ENCODE results near the gene RSAD2.

RSAD2 gene

GRCh38 chr2:6944555-6944954, 67.0 kb downstream of the RSAD2 start:
- TF ChIP-seq CTCF (IDR thresholded peaks at IDR 0.05; ENCODE audit: low read length) (no peak), EZH2phosphoT487 (IDR thresholded peaks at IDR 0.05; ENCODE audit: low read length) (no peak), EZH2 (optimal IDR thresholded peaks at IDR 0.05; ENCODE audit: low read depth, low read length) (no peak)
- Histone ChIP-seq H3K9me2 (replicated peaks; ENCODE audit: insufficient read depth, low read length) (no peaks in the 10 kb centered on the region), H3K79me2 (ENCODE audit: low read length) (no peaks in the 10 kb centered on the region), H3K9ac (ENCODE audit: low read length) (no peak overlapping the region), H3F3A (ENCODE audit: insufficient read depth, low read length) (peaks cover 15% of the 10 kb centered on the region), H3K4me1 (ENCODE audit: low read length) (peaks cover 20% of the 10 kb centered on the region), H4K20me1 (ENCODE audit: insufficient read depth, low read length) (no peaks in the 10 kb centered on the region), H3K36me3 (replicated peaks; ENCODE audit: insufficient read depth, low read length) (no peaks in the 10 kb centered on the region), H3K4me2 (ENCODE audit: low read depth, low read length) (peak overlapping the region; percentile 51), H3K27me3 (replicated peaks; ENCODE audit: insufficient read depth, low read length) (no peaks in the 10 kb centered on the region), H3K4me3 (ENCODE audit: low read length) (no peak overlapping the region), H3K27ac (ENCODE audit: low read length) (peak overlapping the region; percentile 64; the same call in 1 of the 2 replicates), H2AFZ (ENCODE audit: low read length) (no peak overlapping the region), H3K9me3 (replicated peaks; ENCODE audit: insufficient read depth, low read length) (no peaks in the 10 kb centered on the region)
- DNase-seq, result no peak

GRCh38 chr2:6945087-6945813, 67.7 kb downstream of the RSAD2 start:
- H3K9me2 ChIP-seq (replicated peaks; ENCODE audit: insufficient read depth, low read length), result no peaks in the 10 kb centered on the region
- H4K20me1 ChIP-seq (ENCODE audit: insufficient read depth, low read length), result no peaks in the 10 kb centered on the region
- H3K79me2 ChIP-seq (ENCODE audit: low read length), result no peaks in the 10 kb centered on the region
- H3K9ac ChIP-seq (ENCODE audit: low read length), result 0 out of 2 replicates have a peak overlapping the region, but pooled peaks have one; percentile 2
- H3K4me2 ChIP-seq (ENCODE audit: low read depth, low read length), result peak overlapping the region; percentile 63
- H2AFZ ChIP-seq (ENCODE audit: low read length), result no peak overlapping the region
- no peaks in the 10 kb centered on the region for H3K9me3 ChIP-seq (replicated peaks; ENCODE audit: insufficient read depth, low read length)
- peak; percentile 87 for DNase-seq
- H3K36me3 ChIP-seq (replicated peaks; ENCODE audit: insufficient read depth, low read length), result no peaks in the 10 kb centered on the region
- peak overlapping the region; percentile 64; the same call in 1 of the 2 replicates for H3K27ac ChIP-seq (ENCODE audit: low read length)
- no peak for TF ChIP-seq EZH2phosphoT487 (IDR thresholded peaks at IDR 0.05; ENCODE audit: low read length)
- no peak for TF ChIP-seq EZH2 (optimal IDR thresholded peaks at IDR 0.05; ENCODE audit: low read depth, low read length)
- TF ChIP-seq CTCF (IDR thresholded peaks at IDR 0.05; ENCODE audit: low read length), result no peak
- H3K27me3 ChIP-seq (replicated peaks; ENCODE audit: insufficient read depth, low read length), result no peaks in the 10 kb centered on the region
- peak overlapping the region; percentile 10; the same call in 1 of the 2 replicates for H3K4me3 ChIP-seq (ENCODE audit: low read length)
- peaks cover 15% of the 10 kb centered on the region for H3F3A ChIP-seq (ENCODE audit: insufficient read depth, low read length)
- peaks cover 20% of the 10 kb centered on the region for H3K4me1 ChIP-seq (ENCODE audit: low read length)

GRCh38 chr2:6945821-6946220, 68.2 kb downstream of the RSAD2 start:
- Histone ChIP-seq H3K4me1 (ENCODE audit: low read length) (peaks cover 20% of the 10 kb centered on the region), H3K4me3 (ENCODE audit: low read length) (no peak overlapping the region), H3K27me3 (replicated peaks; ENCODE audit: insufficient read depth, low read length) (no peaks in the 10 kb centered on the region), H4K20me1 (ENCODE audit: insufficient read depth, low read length) (no peaks in the 10 kb centered on the region), H3F3A (ENCODE audit: insufficient read depth, low read length) (peaks cover 15% of the 10 kb centered on the region), H3K9me3 (replicated peaks; ENCODE audit: insufficient read depth, low read length) (no peaks in the 10 kb centered on the region), H3K4me2 (ENCODE audit: low read depth, low read length) (peak overlapping the region; percentile 63), H3K36me3 (replicated peaks; ENCODE audit: insufficient read depth, low read length) (no peaks in the 10 kb centered on the region), H3K79me2 (ENCODE audit: low read length) (no peaks in the 10 kb centered on the region), H2AFZ (ENCODE audit: low read length) (no peak overlapping the region), H3K9me2 (replicated peaks; ENCODE audit: insufficient read depth, low read length) (no peaks in the 10 kb centered on the region), H3K9ac (ENCODE audit: low read length) (0 out of 2 replicates have a peak overlapping the region, but pooled peaks have one; percentile 2), H3K27ac (ENCODE audit: low read length) (peak overlapping the region; percentile 64; the same call in 1 of the 2 replicates)
- TF ChIP-seq CTCF (IDR thresholded peaks at IDR 0.05; ENCODE audit: low read length) (no peak), EZH2 (optimal IDR thresholded peaks at IDR 0.05; ENCODE audit: low read depth, low read length) (no peak), EZH2phosphoT487 (IDR thresholded peaks at IDR 0.05; ENCODE audit: low read length) (no peak)
- no peak for DNase-seq

All from MM.1S (cell line).